Muscle of leg (tissue), 11 donors: Measurements from ENCODE around the gene LRRFIP1. TPM values are rescaled to one million over a fixed set of nuclear protein-coding genes. Genes with fewer than 3 reads are reported as not detected.

Experiments used
- DNase-seq: peaks from one replicate; pipeline ENCODE4 v3.0.0; 2013
- H3K27ac ChIP-seq: one replicate; pipeline ENCODE4 v1.5.1; 2013; ENCODE audit warnings: mild to moderate bottlenecking, low read length, control low read depth
- H3K27me3 ChIP-seq: one replicate; pipeline ENCODE4 v1.6.1; 2013; ENCODE audit warnings: low read length; ENCODE audit not compliant: control insufficient read depth, insufficient read depth
- H3K36me3 ChIP-seq: one replicate; pipeline ENCODE4 v1.6.1; 2013; ENCODE audit warnings: low read length; ENCODE audit not compliant: control insufficient read depth, insufficient read depth
- H3K4me1 ChIP-seq: one replicate; pipeline ENCODE4 v1.6.1; 2013; ENCODE audit warnings: low read length; ENCODE audit not compliant: control insufficient read depth, insufficient read depth
- H3K4me3 ChIP-seq: one replicate; pipeline ENCODE4 v1.5.1; 2013; ENCODE audit warnings: low read length, control low read depth
- H3K9me3 ChIP-seq: replicated peaks from 2 replicates; pipeline ENCODE4 v1.6.1; 2013; ENCODE audit warnings: low read depth, low read length; ENCODE audit not compliant: control insufficient read depth
- WGBS: methylation state at CpG from one replicate; pipeline ENCODE4 v1.1.5; 2013; ENCODE audit warnings: missing lambda C conversion rate; ENCODE audit not compliant: insufficient coverage; 5-methylcytosine and 5-hydroxymethylcytosine counted together
- polyA plus RNA-seq, 8 donors: library from polyadenylated mRNA; unstranded; fragments of 120-200 nt; gene quantifications; one replicate each; pipeline versions ENCODE4 v1.2.1 to v1.2.3, GENCODE V29; 2013; ENCODE audit warnings: inconsistent platforms in 1 of 8, low replicate concordance in 1 of 8; ENCODE audit not compliant: insufficient read length in 8 of 8, insufficient read depth in 1 of 8
- total RNA-seq: library from RNA; stranded (reverse); fragments of 120-200 nt; gene quantifications from one replicate; pipeline ENCODE4 v1.2.4, GENCODE V29; 2013

The LRRFIP1 gene
- total and polyA plus RNA-seq, 9 donors = 95.1 to 182 (median 113) TPM

DNA sequence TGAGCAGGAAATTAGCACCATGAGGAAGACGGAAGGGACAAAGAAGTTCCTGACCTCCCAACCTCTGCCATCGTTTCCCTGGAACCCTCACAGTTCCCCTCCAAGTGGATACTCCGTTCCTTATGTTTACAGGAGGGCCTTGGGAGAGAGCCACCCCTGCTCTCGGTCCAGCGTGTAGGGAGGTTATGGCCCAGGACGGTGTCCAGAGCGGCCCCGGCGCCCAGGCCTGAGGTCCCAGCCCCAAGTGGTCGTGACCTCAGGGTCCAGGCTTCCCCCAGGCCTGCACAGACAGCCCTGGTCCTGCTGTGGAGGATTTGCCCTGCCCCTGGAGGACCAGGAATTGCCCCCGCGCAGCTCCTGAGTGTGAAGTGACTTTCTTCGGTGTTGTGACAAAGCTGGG, 109.4 kb downstream of the LRRFIP1 start:
- H3K27ac ChIP-seq = peak overlapping the region; percentile 40
- H3K4me1 ChIP-seq = peaks cover 36% of the 10 kb centered on the region
- peaks cover 32% of the 10 kb centered on the region for H3K36me3 ChIP-seq
- H3K9me3 ChIP-seq = no peaks in the 10 kb centered on the region
- WGBS = 76% methylated on average over 10 of the region's 13 CpGs
- H3K27me3 ChIP-seq = no peaks in the 10 kb centered on the region
- DNase-seq = no peak
- H3K4me3 ChIP-seq = no peak overlapping the region

GRCh38 chr2:237737196-237737865, 109.9 kb downstream of the LRRFIP1 start:
- 84% methylated on average over 5 of the region's 9 CpGs for WGBS
- Histone ChIP-seq H3K27me3 (no peaks in the 10 kb centered on the region), H3K4me1 (peaks cover 32% of the 10 kb centered on the region), H3K27ac (peak overlapping the region; percentile 40), H3K36me3 (peaks cover 35% of the 10 kb centered on the region), H3K9me3 (no peaks in the 10 kb centered on the region), H3K4me3 (no peak overlapping the region)
- no peak for DNase-seq

DNA sequence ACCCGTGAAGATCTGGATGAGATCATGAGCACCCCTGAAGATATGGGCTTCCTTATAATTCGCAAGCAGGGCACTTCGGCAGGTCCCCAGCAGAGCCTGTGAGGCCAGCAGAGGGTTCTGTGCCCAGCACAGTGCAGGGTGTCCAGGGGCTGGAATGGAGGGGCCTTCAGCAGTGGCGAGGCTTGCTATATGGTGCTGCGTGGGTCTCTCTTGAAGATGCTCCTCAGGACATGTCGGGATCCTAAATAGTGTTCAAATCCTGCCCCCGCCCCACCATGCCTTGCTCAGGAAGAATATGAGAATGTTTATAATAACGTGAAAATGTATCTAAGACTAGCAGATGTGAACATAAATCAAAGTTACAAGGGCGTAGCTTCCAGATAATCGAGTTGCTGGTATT, 110.9 kb downstream of the LRRFIP1 start:
- Histone ChIP-seq H3K27ac (no peak overlapping the region), H3K36me3 (peaks cover 36% of the 10 kb centered on the region)

DNA sequence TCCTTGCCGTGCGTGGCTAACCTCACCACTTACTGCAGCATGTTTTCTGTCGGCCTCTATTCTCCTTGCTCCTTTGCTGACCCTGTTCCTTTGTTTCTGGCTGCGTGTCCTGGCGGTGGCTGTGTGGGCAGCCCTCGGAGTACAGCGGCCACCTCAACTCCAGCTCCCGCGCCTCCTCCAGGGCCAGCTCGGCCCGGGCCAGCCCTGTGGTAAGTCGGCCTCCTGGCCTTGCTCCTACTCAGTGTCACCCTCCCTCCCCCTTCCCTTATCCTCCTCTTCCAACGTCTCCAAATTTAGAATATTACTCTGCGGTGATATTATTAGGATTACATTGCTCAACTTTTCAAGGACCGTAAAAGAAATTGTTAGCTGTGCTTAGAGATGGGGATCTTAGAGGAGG, 111.7 kb downstream of the LRRFIP1 start:
- WGBS = 65% methylated on average over 12 of the region's 15 CpGs
- H3K4me1 ChIP-seq = peaks cover 21% of the 10 kb centered on the region
- DNase-seq = no peak
- no peak overlapping the region for H3K4me3 ChIP-seq
- peaks cover 43% of the 10 kb centered on the region for H3K36me3 ChIP-seq
- H3K9me3 ChIP-seq = no peaks in the 10 kb centered on the region
- no peaks in the 10 kb centered on the region for H3K27me3 ChIP-seq
- H3K27ac ChIP-seq = peak overlapping the region; percentile 8

More for the DNA sequence above, 110.9 kb downstream of the LRRFIP1 start:
- 96% methylated on average over 7 of the region's 10 CpGs for WGBS
- DNase-seq = no peak
- H3K9me3 ChIP-seq = no peaks in the 10 kb centered on the region
- H3K4me3 ChIP-seq = no peak overlapping the region
- peaks cover 25% of the 10 kb centered on the region for H3K4me1 ChIP-seq
- no peaks in the 10 kb centered on the region for H3K27me3 ChIP-seq

- H3K27ac ChIP-seq = no peak overlapping the region
- no peaks in the 10 kb centered on the region for H3K9me3 ChIP-seq
- DNase-seq = no peak
- H3K36me3 ChIP-seq = peaks cover 35% of the 10 kb centered on the region
- no peaks in the 10 kb centered on the region for H3K27me3 ChIP-seq
- 93% methylated on average over 5 of the region's 12 CpGs for WGBS
- no peak overlapping the region for H3K4me3 ChIP-seq
- peaks cover 12% of the 10 kb centered on the region for H3K4me1 ChIP-seq
Observed at GRCh38 chr2:237742191-237742590, 114.8 kb downstream of the LRRFIP1 start.

GRCh38 chr2:237742614-237743013, 115.2 kb downstream of the LRRFIP1 start:
- Histone ChIP-seq H3K4me3 (no peak overlapping the region), H3K4me1 (peaks cover 12% of the 10 kb centered on the region), H3K9me3 (no peaks in the 10 kb centered on the region), H3K27me3 (no peaks in the 10 kb centered on the region), H3K36me3 (peaks cover 36% of the 10 kb centered on the region), H3K27ac (no peak overlapping the region)
- 100% methylated on average over 1 of the region's 3 CpGs for WGBS
- no peak for DNase-seq

DNA sequence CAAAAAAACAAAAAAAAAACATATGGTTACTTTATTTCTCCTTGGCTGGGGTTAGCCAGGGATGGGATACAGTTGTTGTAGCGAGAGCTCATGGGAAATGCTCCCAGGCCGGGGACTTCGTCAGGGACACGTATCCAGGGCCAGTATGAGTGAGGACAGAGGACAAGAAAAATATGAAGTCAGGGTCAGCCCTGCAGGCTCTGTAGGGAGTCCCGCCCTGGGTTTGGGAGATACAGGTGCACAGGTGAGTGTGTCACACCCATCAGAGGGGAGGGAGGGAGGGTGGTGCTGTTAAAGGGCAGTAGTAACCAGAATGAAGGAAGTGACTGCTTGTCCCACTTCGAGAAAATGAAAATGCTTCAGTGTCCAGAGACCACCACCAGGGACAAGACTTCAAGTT, 115.6 kb downstream of the LRRFIP1 start:
- Histone ChIP-seq H3K4me3 (no peak overlapping the region), H3K9me3 (no peaks in the 10 kb centered on the region), H3K27ac (no peak overlapping the region), H3K4me1 (peaks cover 12% of the 10 kb centered on the region), H3K36me3 (peaks cover 38% of the 10 kb centered on the region), H3K27me3 (no peaks in the 10 kb centered on the region)
- no peak for DNase-seq
- WGBS = 90% methylated on average over 5 of the region's 6 CpGs

DNA sequence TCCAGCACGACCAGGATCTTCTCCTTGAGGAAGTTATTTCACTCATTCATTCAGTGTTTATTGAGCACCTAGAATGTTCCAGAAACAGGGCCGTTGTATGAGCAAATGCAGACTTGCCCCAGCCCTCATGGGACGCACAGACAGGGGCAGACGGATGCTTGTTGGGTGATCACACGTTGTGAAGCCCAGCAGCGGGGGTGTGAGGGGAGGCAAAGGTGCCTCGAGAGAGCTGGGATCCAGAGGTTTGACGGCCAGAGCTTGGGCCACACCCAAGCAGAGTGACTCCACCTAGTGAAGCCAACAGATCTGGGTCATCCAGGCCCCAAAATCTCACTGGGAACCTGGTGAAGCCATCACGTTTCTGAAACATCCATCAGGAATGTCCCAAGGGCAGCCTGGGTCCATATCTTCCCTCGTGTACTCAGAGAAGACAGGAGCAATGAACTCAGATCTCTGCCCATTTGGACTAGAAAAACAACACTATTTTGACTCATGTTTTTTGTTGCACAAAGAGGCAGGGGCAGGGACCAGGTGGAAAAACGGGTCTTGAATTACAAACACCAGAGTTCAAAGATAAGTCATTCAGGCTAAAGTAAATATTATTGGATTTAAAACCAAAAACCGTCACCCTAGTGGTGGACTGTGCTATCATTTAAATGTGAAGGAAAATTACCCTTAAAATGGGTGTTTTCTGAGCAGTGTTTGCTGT, 116.3 kb downstream of the LRRFIP1 start:
- no peaks in the 10 kb centered on the region for H3K9me3 ChIP-seq
- no peak for DNase-seq
- 66% methylated on average over 9 of the region's 12 CpGs for WGBS
- no peak overlapping the region for H3K4me3 ChIP-seq
- H3K27ac ChIP-seq = no peak overlapping the region
- H3K36me3 ChIP-seq = peaks cover 38% of the 10 kb centered on the region
- H3K4me1 ChIP-seq = peaks cover 10% of the 10 kb centered on the region
- H3K27me3 ChIP-seq = no peaks in the 10 kb centered on the region

GRCh38 chr2:237744270-237744612, 116.9 kb downstream of the LRRFIP1 start:
- no peak for DNase-seq
- no peak overlapping the region for H3K4me3 ChIP-seq
- WGBS = 100% methylated on average over 1 of the region's 6 CpGs
- peaks cover 9% of the 10 kb centered on the region for H3K4me1 ChIP-seq
- H3K36me3 ChIP-seq = peaks cover 41% of the 10 kb centered on the region
- no peaks in the 10 kb centered on the region for H3K9me3 ChIP-seq
- H3K27ac ChIP-seq = no peak overlapping the region
- no peaks in the 10 kb centered on the region for H3K27me3 ChIP-seq

DNA sequence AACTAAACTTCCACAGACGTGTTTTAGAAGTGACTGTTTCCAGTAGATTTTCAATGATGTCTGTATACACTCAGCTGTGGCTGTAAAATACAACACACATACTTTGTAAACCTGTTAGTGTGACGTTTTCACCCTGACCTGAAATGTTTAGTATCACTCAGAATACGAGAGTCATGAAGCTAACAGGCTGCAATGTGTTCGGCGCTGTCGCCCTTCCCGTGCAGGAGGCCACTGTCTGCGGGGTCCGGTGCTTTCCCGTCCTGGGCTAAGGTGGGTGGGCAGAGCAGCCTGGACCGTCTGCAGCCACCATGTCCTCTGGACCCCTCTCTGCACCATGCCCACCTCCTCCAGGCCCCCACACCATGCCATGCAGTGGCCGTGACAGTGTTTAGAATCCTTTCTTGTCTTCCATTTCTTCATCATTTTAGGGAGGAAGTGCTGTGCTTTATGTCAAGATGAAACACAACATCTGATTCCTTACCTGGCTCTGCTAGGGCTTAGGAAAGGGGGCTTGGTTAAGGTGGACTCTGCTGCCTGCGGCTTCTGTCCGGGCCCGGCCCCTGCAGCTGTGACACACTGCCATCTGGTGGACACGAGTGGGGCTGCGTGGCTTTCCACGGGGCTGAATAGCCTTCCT, 117.3 kb downstream of the LRRFIP1 start:
- H3K4me1 ChIP-seq = peaks cover 9% of the 10 kb centered on the region
- peak; percentile 71 for DNase-seq

More for the DNA sequence above, 117.3 kb downstream of the LRRFIP1 start:
- H3K9me3 ChIP-seq = no peaks in the 10 kb centered on the region
- H3K36me3 ChIP-seq = peaks cover 46% of the 10 kb centered on the region
- WGBS = 71% methylated on average over 9 of the region's 18 CpGs
- no peak overlapping the region for H3K27ac ChIP-seq
- H3K4me3 ChIP-seq = no peak overlapping the region
- no peaks in the 10 kb centered on the region for H3K27me3 ChIP-seq
